NCI-H2227 (cell line): ENCODE data around the gene ABCA2.
"Not testable (repeated sequence)": the region's sequence is repeated elsewhere in the genome, so short reads cannot be mapped to it uniquely, and the experiment has no call there.

ENCODE experiments used
- DNase-seq: peaks from one replicate; lab custom pipeline; 2025; ENCODE audit not compliant: unreplicated experiment; lab: John Stamatoyannopoulos, UW

The ABCA2 gene

DNA sequence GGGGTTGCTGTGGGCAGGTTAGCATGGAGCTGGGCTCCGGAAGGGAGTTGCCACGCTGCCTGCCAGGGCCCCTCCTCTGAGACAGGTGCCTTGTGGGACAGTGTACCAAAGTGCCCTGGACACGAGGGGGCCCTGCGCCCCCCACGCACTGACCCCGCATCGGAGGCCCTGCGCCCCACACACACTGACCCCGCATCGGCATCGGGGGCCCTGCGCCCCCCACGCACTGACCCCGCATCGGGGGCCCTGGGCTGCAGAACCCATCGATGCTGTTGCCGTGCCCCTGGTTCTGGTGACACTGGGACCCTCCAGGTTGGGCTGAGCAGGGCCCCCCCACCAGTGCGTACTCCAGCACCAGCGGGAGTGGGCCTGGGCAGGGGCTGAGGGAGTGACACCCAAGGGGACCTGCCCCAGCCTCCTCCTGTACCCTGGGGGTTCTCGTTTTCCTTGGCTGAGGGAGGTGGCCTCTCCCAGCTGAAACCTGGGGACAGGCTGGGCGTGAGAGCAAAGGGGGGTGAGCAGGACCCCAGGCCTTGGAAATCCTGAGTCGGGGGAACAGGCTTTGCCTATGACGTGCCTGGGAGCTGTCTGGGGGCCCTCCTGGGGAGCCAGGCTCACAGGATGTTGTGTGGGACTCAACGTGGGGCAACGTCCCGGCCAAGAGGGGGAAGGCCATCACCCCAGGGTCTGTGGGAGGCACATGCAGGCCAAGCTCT, 35.4 kb upstream of the ABCA2 start:
- DNase-seq: no peak

DNA sequence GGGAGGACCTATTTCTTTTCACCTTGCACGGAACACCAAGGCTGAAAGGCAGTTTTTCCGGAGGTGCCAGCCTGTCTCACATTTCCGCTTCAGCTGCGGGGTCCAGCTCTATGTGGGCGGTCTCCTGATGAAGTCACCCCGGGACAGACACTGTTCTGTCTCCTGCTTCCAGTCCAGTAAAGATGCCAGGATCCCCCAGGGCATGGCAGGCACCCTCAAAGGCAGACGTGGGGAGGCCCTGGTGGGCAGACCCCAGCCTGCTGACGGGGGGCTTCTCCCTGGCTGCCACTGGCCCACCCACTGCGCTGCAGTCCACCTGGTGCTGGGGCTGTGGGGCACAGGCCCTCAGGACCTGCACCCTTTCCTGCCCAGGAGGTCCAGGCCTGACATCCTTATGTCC, 34.8 kb upstream of the ABCA2 start:
- DNase-seq: not testable (repeated sequence)

DNA sequence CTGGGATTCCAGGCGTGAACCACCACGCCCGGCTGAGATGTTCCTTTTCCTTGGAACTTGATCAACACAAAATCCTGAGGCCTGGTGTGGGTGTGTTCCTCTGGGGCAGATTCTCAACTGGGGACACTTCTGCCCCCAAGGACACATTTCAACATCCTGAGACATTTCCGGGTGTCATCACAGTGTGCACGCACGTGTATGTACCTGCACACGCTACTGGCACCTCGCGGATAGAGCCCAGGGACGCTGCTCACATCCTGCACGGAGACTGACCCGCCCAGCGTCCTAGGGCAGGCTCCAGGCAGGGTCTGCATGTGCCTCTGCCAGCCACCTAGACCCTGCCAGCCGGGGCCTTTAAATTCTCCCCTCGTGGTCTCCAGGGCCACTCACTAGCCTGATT, 34.3 kb upstream of the ABCA2 start:
- DNase-seq: no peak

- DNase-seq: no peak
Observed at GRCh38 chr9:137058521-137059234, 30.6 kb upstream of the ABCA2 start.

DNA sequence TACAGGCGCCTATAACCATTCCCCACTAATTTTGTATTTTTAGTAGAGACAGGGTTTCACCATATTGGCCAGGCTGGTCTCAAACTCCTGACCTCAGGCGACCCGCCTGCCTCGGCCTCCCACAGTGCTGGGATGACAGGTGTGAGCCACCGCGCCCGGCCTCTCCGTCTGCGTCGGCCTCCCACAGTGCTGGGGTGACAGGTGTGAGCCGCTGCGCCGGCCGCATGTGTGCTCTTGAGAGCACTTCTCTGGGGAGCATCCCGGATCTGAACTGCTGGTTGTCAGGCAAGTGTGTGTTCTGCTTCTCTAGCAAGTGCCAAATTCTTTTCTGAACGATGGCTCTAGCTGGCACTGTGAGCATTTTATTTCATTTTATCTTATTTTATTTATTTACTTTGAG, 29.5 kb upstream of the ABCA2 start:
- DNase-seq: no peak

GRCh38 chr9:137056739-137057415, 28.8 kb upstream of the ABCA2 start:
- DNase-seq: no peak

GRCh38 chr9:137055385-137056364, 27.6 kb upstream of the ABCA2 start:
- DNase-seq: no peak

DNA sequence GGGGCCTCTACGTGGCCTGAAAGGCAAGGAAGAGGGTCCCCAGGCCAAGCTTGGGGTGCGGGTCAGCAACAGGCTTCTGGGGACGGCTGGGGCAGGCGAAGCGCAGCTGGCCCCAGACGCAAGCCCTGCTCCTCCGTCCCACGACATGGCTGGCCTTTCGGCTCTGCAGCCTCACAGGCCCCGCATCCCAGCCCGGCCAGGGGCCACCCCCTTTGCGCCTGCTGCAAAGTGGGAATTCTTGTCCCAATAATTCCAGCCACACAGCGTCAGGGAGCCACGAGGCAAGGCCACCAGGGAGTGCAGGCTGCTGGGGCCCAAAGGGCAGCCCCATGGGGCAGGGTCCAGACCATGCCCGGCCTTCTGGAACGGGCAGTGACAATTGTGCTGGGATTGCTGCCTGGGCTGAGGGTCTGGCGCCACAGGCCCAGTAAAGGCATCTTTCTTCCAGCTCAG, 26.9 kb upstream of the ABCA2 start:
- DNase-seq: no peak

- peak; percentile 58 for DNase-seq
Observed at GRCh38 chr9:137053944-137054931, 26.2 kb upstream of the ABCA2 start, which contains the start of gene ENTPD2. Gene ENTPD2, minus strand, starts transcription at chr9:137054061. Its CDS starts 64 bp downstream, at chr9:137053997.

GRCh38 chr9:137052998-137053943, 25.2 kb upstream of the ABCA2 start:
- no peak for DNase-seq

DNA sequence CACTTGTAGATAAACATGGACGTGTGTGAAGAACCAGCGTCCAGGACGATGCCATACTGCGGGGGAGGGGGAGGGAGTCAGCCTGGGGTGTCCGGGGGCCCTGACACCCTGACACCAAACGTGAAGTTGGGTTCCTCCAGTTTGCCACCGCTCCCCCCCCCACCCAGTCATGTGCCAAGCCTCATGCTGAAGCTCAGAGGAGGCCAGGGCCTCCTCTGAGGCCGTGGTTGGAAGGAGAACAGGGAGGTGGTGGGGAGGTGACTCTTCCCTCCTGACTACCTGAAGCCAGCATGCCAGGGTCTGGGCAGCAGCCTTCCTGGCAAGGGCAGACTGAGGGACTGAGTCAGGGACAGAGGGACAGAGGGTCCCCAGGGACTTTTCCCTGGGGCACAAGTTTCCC, 24.3 kb upstream of the ABCA2 start:
- no peak for DNase-seq

GRCh38 chr9:137051145-137051724, 23.2 kb upstream of the ABCA2 start:
- DNase-seq: no peak

GRCh38 chr9:137050570-137050969, 22.5 kb upstream of the ABCA2 start:
- no peak for DNase-seq

DNA sequence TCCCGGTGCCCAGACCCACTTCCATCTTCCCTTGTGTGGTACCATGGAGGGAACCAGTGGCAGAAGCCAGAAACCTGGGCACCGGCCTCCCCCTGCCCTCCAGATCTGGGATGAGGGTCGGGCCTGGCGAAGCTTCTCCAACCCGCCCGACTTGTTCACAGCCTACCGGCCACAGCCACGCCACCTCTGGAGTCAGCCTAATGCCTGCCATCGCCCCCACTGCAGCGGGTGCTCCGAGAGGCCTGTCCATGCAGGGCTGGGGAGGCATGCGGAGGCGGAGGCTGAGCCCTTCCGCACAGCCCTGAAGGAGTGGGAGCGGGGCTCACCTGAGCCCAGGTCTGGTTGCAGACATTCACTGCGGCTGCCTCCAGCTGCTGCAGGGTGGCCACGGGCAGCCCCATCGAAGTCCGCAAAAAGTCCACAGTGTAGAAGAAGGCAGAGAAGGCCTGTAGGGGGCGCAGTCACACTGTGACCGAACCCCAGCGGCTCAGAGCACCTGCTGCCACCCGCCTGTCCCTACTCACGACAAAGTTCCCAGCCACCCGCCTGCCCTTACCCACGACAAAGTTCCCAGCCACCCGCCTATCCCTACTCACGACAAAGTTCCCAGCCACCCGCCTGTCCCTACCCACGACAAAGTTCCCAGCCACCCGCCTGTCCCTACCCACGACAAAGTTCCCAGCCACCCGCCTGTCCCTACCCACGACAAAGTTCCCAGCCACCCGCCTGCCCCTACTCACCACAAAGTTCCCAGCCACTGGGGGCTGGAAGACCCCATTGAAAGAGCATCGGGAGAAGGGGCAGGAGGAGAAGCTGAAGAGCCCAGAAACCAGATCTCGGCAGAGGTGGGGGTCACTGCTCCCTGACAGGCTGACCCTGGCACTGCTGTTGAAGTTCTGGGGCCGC, 21.8 kb upstream of the ABCA2 start:
- DNase-seq: no peak

GRCh38 chr9:137048655-137049543, 20.9 kb upstream of the ABCA2 start:
- DNase-seq: no peak
